SK-N-SH treated with all-trans-retinoic acid at 6 μM for 48 hours (cell line): ENCODE results near the gene MID1.

ENCODE experiments used
- ATAC-seq: fragments of 200-7000 bp; cut with Tn5 transposase; 3 replicates; pipeline ENCODE4 v1.9.1; 2020; ENCODE audit warnings: mild to moderate bottlenecking, moderate library complexity
- ARNTL ChIP-seq: fragments of 450-650 bp; formaldehyde crosslinking; IDR thresholded peaks from 2 replicates; pipeline ENCODE4 v1.5.0; 2020; ENCODE audit warnings: low read depth, mild to moderate bottlenecking, moderate library complexity, borderline replicate concordance
- BACH2 ChIP-seq: fragments of 250-450 bp; sonication (Bioruptor Pico); IDR thresholded peaks from 2 replicates; pipeline ENCODE4 v1.9.0; 2021; ENCODE audit warnings: mild to moderate bottlenecking, borderline replicate concordance
- CREB5 ChIP-seq: fragments of 250-450 bp; sonication (Bioruptor Pico); IDR thresholded peaks from 2 replicates; pipeline ENCODE4 v1.5.1; 2020; ENCODE audit warnings: low read depth, mild to moderate bottlenecking, moderate library complexity
- CSDC2 ChIP-seq: fragments of 250-450 bp; sonication (Bioruptor Pico); IDR thresholded peaks from 2 replicates; pipeline ENCODE4 v1.5.0; 2020; ENCODE audit warnings: mild to moderate bottlenecking, moderate library complexity
- CSRNP3 ChIP-seq: fragments of 250-450 bp; sonication (Bioruptor Pico); IDR thresholded peaks from 2 replicates; pipeline ENCODE4 v1.5.1; 2021; ENCODE audit warnings: mild to moderate bottlenecking, moderate library complexity
- ESRRG ChIP-seq: fragments of 250-450 bp; sonication (Bioruptor Pico); IDR thresholded peaks from 2 replicates; pipeline ENCODE4 v1.6.1; 2021; ENCODE audit warnings: mild to moderate bottlenecking
- ISL1 ChIP-seq: fragments of 250-450 bp; sonication (Bioruptor Pico); IDR thresholded peaks from 2 replicates; pipeline ENCODE4 v2.1.2; 2022; ENCODE audit warnings: mild to moderate bottlenecking, moderate library complexity
- OSR1 ChIP-seq: fragments of 250-450 bp; sonication (Bioruptor Pico); IDR thresholded peaks from 2 replicates; pipeline ENCODE4 v1.8.0; 2022; ENCODE audit warnings: moderate library complexity, mild to moderate bottlenecking, inconsistent platforms
- PATZ1 ChIP-seq: fragments of 250-450 bp; sonication (Bioruptor Pico); IDR thresholded peaks from 2 replicates; pipeline ENCODE4 v1.8.0; 2020; ENCODE audit warnings: mild to moderate bottlenecking, moderate library complexity, borderline replicate concordance
- POU6F1 ChIP-seq: fragments of 250-450 bp; sonication (Bioruptor Pico); IDR thresholded peaks from 2 replicates; pipeline ENCODE4 v1.8.0; 2021; ENCODE audit warnings: low read depth, mild to moderate bottlenecking, moderate library complexity, borderline replicate concordance
- PPARA ChIP-seq: fragments of 250-450 bp; sonication (Bioruptor Pico); IDR thresholded peaks from 2 replicates; pipeline ENCODE4 v1.5.0; 2020; ENCODE audit warnings: mild to moderate bottlenecking, borderline replicate concordance
- RARB ChIP-seq: fragments of 250-450 bp; sonication (Bioruptor Pico); IDR thresholded peaks from 2 replicates; pipeline ENCODE4 v1.8.0; 2021; ENCODE audit warnings: mild to moderate bottlenecking, moderate library complexity
- SNAI2 ChIP-seq: fragments of 250-450 bp; sonication (Bioruptor Pico); IDR thresholded peaks from 2 replicates; pipeline ENCODE4 v1.5.0; 2020; ENCODE audit warnings: mild to moderate bottlenecking, moderate library complexity
- TCF4 ChIP-seq: fragments of 250-450 bp; sonication (Bioruptor Pico); IDR thresholded peaks from 2 replicates; pipeline ENCODE4 v1.8.0; 2021; ENCODE audit warnings: mild to moderate bottlenecking, moderate library complexity, borderline replicate concordance
- TOX ChIP-seq: fragments of 250-450 bp; sonication (Bioruptor Pico); IDR thresholded peaks from 2 replicates; pipeline ENCODE4 v1.8.0; 2021; ENCODE audit warnings: mild to moderate bottlenecking, moderate library complexity, borderline replicate concordance
- TSHZ2 ChIP-seq: fragments of 250-450 bp; sonication (Bioruptor Pico); IDR thresholded peaks from 2 replicates; pipeline ENCODE4 v1.5.0; 2020; ENCODE audit warnings: mild to moderate bottlenecking, moderate library complexity
- ZC3H10 ChIP-seq: fragments of 250-450 bp; sonication (Bioruptor Pico); IDR thresholded peaks from 2 replicates; pipeline ENCODE4 v1.5.1; 2021; ENCODE audit warnings: mild to moderate bottlenecking, moderate library complexity
- ZFP3 ChIP-seq: fragments of 250-450 bp; sonication (Bioruptor Pico); IDR thresholded peaks from 2 replicates; pipeline ENCODE4 v1.5.0; 2020; ENCODE audit warnings: mild to moderate bottlenecking, moderate library complexity
- ZFP30 ChIP-seq: fragments of 450-650 bp; formaldehyde crosslinking; IDR thresholded peaks from 2 replicates; pipeline ENCODE4 v1.5.0; 2022; ENCODE audit warnings: mild to moderate bottlenecking, moderate library complexity
- ZNF565 ChIP-seq: fragments of 450-650 bp; formaldehyde crosslinking; conservative IDR thresholded peaks from 2 replicates; pipeline ENCODE4 v1.5.0; 2020; ENCODE audit warnings: low read depth, mild to moderate bottlenecking, moderate library complexity
- ZNF70 ChIP-seq: fragments of 450-650 bp; formaldehyde crosslinking; IDR thresholded peaks from 2 replicates; pipeline ENCODE4 v1.5.0; 2020; ENCODE audit warnings: mild to moderate bottlenecking, moderate library complexity
- ZNF8 ChIP-seq: fragments of 450-650 bp; formaldehyde crosslinking; IDR thresholded peaks from 2 replicates; pipeline ENCODE4 v1.5.0; 2020; ENCODE audit warnings: mild to moderate bottlenecking, moderate library complexity

The MID1 gene

GRCh38 chrX:10542586-10542985 lies 77.8 kb downstream of the MID1 start:
- TF ChIP-seq ZC3H10 (CRISPR knock-in tag) (no peak), CSRNP3 (CRISPR knock-in tag) (no peak), CSDC2 (no peak), PPARA (CRISPR knock-in tag) (no peak), ZNF565 (CRISPR knock-in tag) (no peak), POU6F1 (CRISPR knock-in tag) (no peak), ISL1 (CRISPR knock-in tag) (no peak), TCF4 (no peak), ZFP3 (CRISPR knock-in tag) (no peak), ESRRG (CRISPR knock-in tag) (no peak), TSHZ2 (CRISPR knock-in tag) (no peak), ZFP30 (CRISPR knock-in tag) (no peak), RARB (CRISPR knock-in tag) (no peak), CREB5 (CRISPR knock-in tag) (no peak), PATZ1 (CRISPR knock-in tag) (no peak), ARNTL (CRISPR knock-in tag) (no peak), TOX (CRISPR knock-in tag) (no peak), OSR1 (CRISPR knock-in tag) (no peak), ZNF70 (no peak), ZNF8 (CRISPR knock-in tag) (no peak)
- ATAC-seq: no peak

GRCh38 chrX:10538831-10539230 lies 81.6 kb downstream of the MID1 start:
- no peak for ATAC-seq
- TF ChIP-seq PPARA (CRISPR knock-in tag): no peak
- no peak for TF ChIP-seq BACH2 (CRISPR knock-in tag)
- TF ChIP-seq ZFP3 (CRISPR knock-in tag): no peak
- no peak for TF ChIP-seq CSRNP3 (CRISPR knock-in tag)
- peak; percentile 78 for TF ChIP-seq ISL1 (CRISPR knock-in tag)
- no peak for TF ChIP-seq OSR1 (CRISPR knock-in tag)
- TF ChIP-seq ZC3H10 (CRISPR knock-in tag): no peak
- 0 out of 2 replicates have a peak, but pooled peaks have one; percentile 44 for TF ChIP-seq CREB5 (CRISPR knock-in tag)
- no peak for TF ChIP-seq ZNF8 (CRISPR knock-in tag)
- TF ChIP-seq ZFP30 (CRISPR knock-in tag): no peak
- no peak for TF ChIP-seq PATZ1 (CRISPR knock-in tag)
- TF ChIP-seq SNAI2: no peak
- no peak for TF ChIP-seq ZNF565 (CRISPR knock-in tag)
